HEK293 (cell line): Measurements from ENCODE around the gene MRPS5.

Experiments used
- BCL11A ChIP-seq: fragments of 450-650 bp; formaldehyde crosslinking; IDR thresholded peaks from 2 replicates; pipeline ENCODE4 v1.5.1; 2016; ENCODE audit warnings: low read depth, missing biosample characterization, missing genetic modification characterization
- CTCF ChIP-seq: fragments of 450-650 bp; formaldehyde crosslinking; IDR thresholded peaks from 2 replicates; pipeline ENCODE4 v1.5.1; 2016; ENCODE audit warnings: missing biosample characterization, missing genetic modification characterization
- ELK4 ChIP-seq: IDR thresholded peaks from 2 replicates; pipeline ENCODE4 v1.6.1; 2011; ENCODE audit warnings: mild to moderate bottlenecking, low read depth, low read length, borderline replicate concordance
- HOXD13 ChIP-seq: sonication (generic); formaldehyde crosslinking; IDR thresholded peaks from 2 replicates; pipeline ENCODE4 v1.8.0; 2022; ENCODE audit warnings: missing genetic modification reagents, borderline replicate concordance
- PATZ1 ChIP-seq: fragments of 450-650 bp; formaldehyde crosslinking; IDR thresholded peaks from 2 replicates; pipeline ENCODE4 v1.5.1; 2016; ENCODE audit warnings: missing biosample characterization, missing genetic modification characterization
- PRDM2 ChIP-seq: fragments of 450-650 bp; formaldehyde crosslinking; IDR thresholded peaks from 2 replicates; pipeline ENCODE4 v1.5.1; 2016; ENCODE audit warnings: missing biosample characterization, missing genetic modification characterization, borderline replicate concordance
- REST ChIP-seq: fragments of 450-650 bp; formaldehyde crosslinking; IDR thresholded peaks from 2 replicates; pipeline ENCODE4 v1.5.1; 2016; ENCODE audit warnings: missing biosample characterization, missing genetic modification characterization
- SP3 ChIP-seq: fragments of 450-650 bp; formaldehyde crosslinking; IDR thresholded peaks from 2 replicates; pipeline ENCODE4 v1.5.1; 2016; ENCODE audit warnings: missing biosample characterization, missing genetic modification characterization
- ZBTB20 ChIP-seq: fragments of 450-650 bp; formaldehyde crosslinking; IDR thresholded peaks from 2 replicates; pipeline ENCODE4 v1.5.1; 2016; ENCODE audit warnings: missing biosample characterization, missing genetic modification characterization
- ZBTB7A ChIP-seq: fragments of 450-650 bp; formaldehyde crosslinking; IDR thresholded peaks from 2 replicates; pipeline ENCODE4 v1.5.1; 2016; ENCODE audit warnings: low read depth, missing biosample characterization, missing genetic modification characterization
- ZFP41 ChIP-seq: fragments of 450-650 bp; formaldehyde crosslinking; IDR thresholded peaks from 2 replicates; pipeline ENCODE4 v1.5.1; 2016; ENCODE audit warnings: missing biosample characterization, missing genetic modification characterization, borderline replicate concordance
- ZNF140 ChIP-seq: fragments of 450-650 bp; formaldehyde crosslinking; IDR thresholded peaks from 2 replicates; pipeline ENCODE4 v1.5.1; 2016; ENCODE audit warnings: missing biosample characterization, missing genetic modification characterization
- ZNF157 ChIP-seq: fragments of 450-650 bp; formaldehyde crosslinking; IDR thresholded peaks from 2 replicates; pipeline ENCODE4 v1.5.1; 2016; ENCODE audit warnings: missing biosample characterization, missing genetic modification characterization
- ZNF2 ChIP-seq: fragments of 450-650 bp; formaldehyde crosslinking; IDR thresholded peaks from 2 replicates; pipeline ENCODE4 v1.5.1; 2016; ENCODE audit warnings: missing biosample characterization, missing genetic modification characterization
- ZNF248 ChIP-seq: fragments of 450-650 bp; formaldehyde crosslinking; IDR thresholded peaks from 2 replicates; pipeline ENCODE4 v1.5.1; 2017; ENCODE audit warnings: missing biosample characterization, missing genetic modification characterization
- ZNF404 ChIP-seq: fragments of 450-650 bp; formaldehyde crosslinking; IDR thresholded peaks from 2 replicates; pipeline ENCODE4 v1.5.1; 2017; ENCODE audit warnings: missing biosample characterization, missing genetic modification characterization
- ZNF426 ChIP-seq: fragments of 450-650 bp; formaldehyde crosslinking; IDR thresholded peaks from 2 replicates; pipeline ENCODE4 v1.5.1; 2017; ENCODE audit warnings: missing biosample characterization, missing genetic modification characterization, mild to moderate bottlenecking, inconsistent platforms, moderate library complexity
- ZNF488 ChIP-seq: fragments of 450-650 bp; formaldehyde crosslinking; IDR thresholded peaks from 2 replicates; pipeline ENCODE4 v1.5.1; 2016; ENCODE audit warnings: missing biosample characterization, missing genetic modification characterization
- ZNF585B ChIP-seq: fragments of 450-650 bp; formaldehyde crosslinking; IDR thresholded peaks from 2 replicates; pipeline ENCODE4 v1.5.1; 2016; ENCODE audit warnings: missing biosample characterization, missing genetic modification characterization
- ZNF692 ChIP-seq: fragments of 450-650 bp; formaldehyde crosslinking; IDR thresholded peaks from 2 replicates; pipeline ENCODE4 v1.5.1; 2016; ENCODE audit warnings: missing biosample characterization, missing genetic modification characterization
- ZNF791 ChIP-seq: fragments of 450-650 bp; formaldehyde crosslinking; IDR thresholded peaks from 2 replicates; pipeline ENCODE4 v1.5.1; 2016; ENCODE audit warnings: missing biosample characterization, missing genetic modification characterization

MRPS5 gene

GRCh38 chr2:95076705-95077529 is 44.7 kb downstream of the MRPS5 start (continued):
- TF ChIP-seq ZNF404 (tag by site-specific recombination) (no peak), ZNF426 (tag by site-specific recombination) (no peak), ZNF488 (tag by site-specific recombination) (no peak), ZBTB7A (tag by site-specific recombination) (no peak), CTCF (tag by site-specific recombination) (peak; percentile 93), PRDM2 (tag by site-specific recombination) (no peak), REST (tag by site-specific recombination) (no peak), ZNF692 (tag by site-specific recombination) (no peak), ZNF585B (tag by site-specific recombination) (no peak), BCL11A (tag by site-specific recombination) (no peak), ZNF2 (peak; percentile 57; the same call in 1 of the 2 replicates), ZNF791 (tag by site-specific recombination) (no peak), ZFP41 (tag by site-specific recombination) (no peak), ZNF157 (no peak), ZNF248 (tag by site-specific recombination) (no peak), ELK4 (no peak), ZBTB20 (tag by site-specific recombination) (no peak), HOXD13 (no peak), PATZ1 (tag by site-specific recombination) (peak; percentile 90), SP3 (0 out of 2 replicates have a peak, but pooled peaks have one; percentile 35), ZNF140 (tag by site-specific recombination) (no peak)
